AG04449 (cell line): ENCODE data around the gene DYNLT5.
"Not testable (repeated sequence)": the region's sequence is repeated elsewhere in the genome, so short reads cannot be mapped to it uniquely, and the experiment has no call there.

Source experiments
- CTCF ChIA-PET: fragments of 350-600 bp; formaldehyde crosslinking; extraction: SDS; loops from one replicate; lab custom pipeline; 2021; ENCODE audit warnings: antibody characterized with exemption; lab: Yijun Ruan, JAX
- POLR2A ChIA-PET: fragments of 400-600, 350-600 bp; formaldehyde crosslinking; extraction: SDS; loops from one replicate; lab custom pipeline; 2020; ENCODE audit warnings: antibody characterized with exemption, inconsistent platforms; lab: Yijun Ruan, JAX
- DNase-seq: peaks from one replicate; pipeline ENCODE4 v3.0.0-alpha.2; 2010; ENCODE audit warnings: low read depth, low spot score
- H3K4me3 ChIP-seq: 2 replicates; pipeline ENCODE4 v1.5.1; 2011; ENCODE audit warnings: low read depth, mild to moderate bottlenecking, control low read depth, low read length
- TF ChIP-seq, protein P1 (sequence below): IDR thresholded peaks from one replicate; pipeline ENCODE4 v1.5.1; 2011; ENCODE audit warnings: mild to moderate bottlenecking, moderate library complexity, low read length, control low read depth, inconsistent platforms; ENCODE audit not compliant: insufficient read depth; ENCODE audit errors: missing control alignments

DYNLT5 gene

DNA sequence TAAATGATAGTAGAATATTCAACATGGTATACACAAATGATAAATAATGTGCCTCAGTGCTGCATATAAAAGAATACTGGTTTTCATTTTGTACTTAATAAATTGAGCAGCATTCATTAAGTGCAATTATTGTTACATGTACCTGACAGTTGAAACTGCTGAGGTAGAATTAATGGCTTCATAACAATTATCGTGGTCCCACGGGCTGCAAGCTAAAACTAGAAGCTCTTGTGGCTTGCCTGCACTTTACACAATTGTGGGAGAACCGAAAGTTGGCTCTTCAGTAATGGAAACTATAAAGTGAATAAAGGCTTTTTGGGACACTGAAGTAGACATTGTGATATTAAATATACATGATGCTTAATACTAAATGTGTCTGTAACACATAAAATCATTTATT, 25.6 kb downstream of the DYNLT5 start:
- ChIA-PET CTCF (interaction anchor here (0.9 to 2.0 kb wide), 3 partner anchors 12 to 371 kb away, joined by 4 to 7 read pairs (median 5); no protein-coding TSS in a partner anchor), POLR2A (no interaction called here)
- no peak overlapping the region for H3K4me3 ChIP-seq
- TF ChIP-seq, protein P1, sequence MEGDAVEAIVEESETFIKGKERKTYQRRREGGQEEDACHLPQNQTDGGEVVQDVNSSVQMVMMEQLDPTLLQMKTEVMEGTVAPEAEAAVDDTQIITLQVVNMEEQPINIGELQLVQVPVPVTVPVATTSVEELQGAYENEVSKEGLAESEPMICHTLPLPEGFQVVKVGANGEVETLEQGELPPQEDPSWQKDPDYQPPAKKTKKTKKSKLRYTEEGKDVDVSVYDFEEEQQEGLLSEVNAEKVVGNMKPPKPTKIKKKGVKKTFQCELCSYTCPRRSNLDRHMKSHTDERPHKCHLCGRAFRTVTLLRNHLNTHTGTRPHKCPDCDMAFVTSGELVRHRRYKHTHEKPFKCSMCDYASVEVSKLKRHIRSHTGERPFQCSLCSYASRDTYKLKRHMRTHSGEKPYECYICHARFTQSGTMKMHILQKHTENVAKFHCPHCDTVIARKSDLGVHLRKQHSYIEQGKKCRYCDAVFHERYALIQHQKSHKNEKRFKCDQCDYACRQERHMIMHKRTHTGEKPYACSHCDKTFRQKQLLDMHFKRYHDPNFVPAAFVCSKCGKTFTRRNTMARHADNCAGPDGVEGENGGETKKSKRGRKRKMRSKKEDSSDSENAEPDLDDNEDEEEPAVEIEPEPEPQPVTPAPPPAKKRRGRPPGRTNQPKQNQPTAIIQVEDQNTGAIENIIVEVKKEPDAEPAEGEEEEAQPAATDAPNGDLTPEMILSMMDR: no peak
- DNase-seq: no peak

DNA sequence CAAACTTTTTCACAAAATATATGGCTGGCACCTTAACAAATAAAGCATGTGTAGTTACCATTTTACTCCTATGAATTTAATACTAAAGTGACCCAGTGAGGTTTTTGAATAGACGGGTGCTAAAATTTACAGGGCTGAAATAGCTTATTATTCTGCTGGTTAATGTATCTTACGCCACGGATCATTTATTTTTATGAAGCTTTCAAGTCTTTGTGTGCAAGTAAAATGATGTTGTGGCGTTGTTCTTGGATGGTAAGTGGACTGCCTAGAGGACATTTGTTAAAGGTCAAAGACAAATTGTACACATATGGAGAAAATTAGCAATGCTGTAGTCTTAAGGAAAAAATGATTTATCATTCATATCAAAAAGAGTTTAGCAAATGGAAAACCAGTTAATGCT, 26.0 kb downstream of the DYNLT5 start:
- H3K4me3 ChIP-seq: no peak overlapping the region
- ChIA-PET CTCF (interaction anchor here (2.0 kb wide), 2 partner anchors 13 to 371 kb away, joined by 5 to 7 read pairs; no protein-coding TSS in a partner anchor), POLR2A (no interaction called here)
- DNase-seq: no peak
- TF ChIP-seq, protein P1: no peak

DNA sequence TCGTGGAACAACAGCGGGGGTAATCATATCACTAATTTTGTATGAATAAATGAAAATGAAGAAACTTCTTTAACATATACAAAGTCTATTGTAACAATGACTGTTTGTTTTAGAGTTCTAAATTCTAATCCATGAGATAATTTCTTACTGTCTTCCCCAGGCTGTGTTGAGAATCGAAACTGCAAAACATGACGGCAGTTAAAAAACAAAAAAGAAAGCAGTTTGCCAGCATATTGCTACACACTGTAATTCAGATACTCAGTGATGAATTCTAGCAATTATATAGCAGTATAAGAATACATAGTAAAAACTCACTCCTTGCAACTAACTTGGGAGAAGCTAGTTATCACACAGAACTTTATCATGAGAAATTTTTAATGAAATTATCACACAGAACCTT, 26.7 kb downstream of the DYNLT5 start:
- CTCF ChIA-PET: interaction anchor here (2.0 kb wide), 2 partner anchors 13 to 370 kb away, joined by 5 to 7 read pairs; no protein-coding TSS in a partner anchor
- H3K4me3 ChIP-seq: no peak overlapping the region
- TF ChIP-seq, protein P1: no peak
- DNase-seq: no peak
- POLR2A ChIA-PET: no interaction called here

DNA sequence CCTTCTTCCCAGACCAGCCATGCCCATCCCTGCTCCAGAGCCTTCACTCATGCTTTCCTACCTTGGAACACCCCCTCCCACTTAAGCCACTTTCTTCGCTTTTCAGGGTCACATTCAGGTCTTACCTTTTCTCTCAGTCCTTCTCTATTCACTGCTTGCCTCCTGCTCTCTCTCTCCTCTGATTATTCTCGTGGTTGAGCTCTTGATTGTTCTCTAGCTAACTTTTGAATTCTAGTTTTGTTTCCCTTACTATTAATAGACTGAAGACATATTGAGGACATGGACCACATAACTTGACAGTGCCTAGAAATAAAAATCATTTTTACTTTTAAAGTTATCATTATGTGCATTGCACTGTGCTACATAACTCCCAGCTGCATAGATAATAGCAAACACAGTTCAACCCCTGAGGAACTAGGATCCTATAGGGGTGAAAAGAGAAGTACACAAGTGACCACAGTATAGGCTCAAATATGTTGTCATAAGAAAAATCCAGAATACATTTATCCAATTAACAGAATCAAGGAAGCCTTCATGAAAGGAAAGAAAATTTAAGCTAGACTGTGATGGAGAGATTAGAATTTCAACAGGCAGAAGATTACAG, 27.3 kb downstream of the DYNLT5 start:
- H3K4me3 ChIP-seq: no peak overlapping the region
- TF ChIP-seq, protein P1: no peak
- POLR2A ChIA-PET: no interaction called here
- no peak for DNase-seq
- CTCF ChIA-PET: interaction anchor here (0.7 to 2.0 kb wide), 3 partner anchors 14 to 432 kb away, joined by 3 to 7 read pairs (median 3); no protein-coding TSS in a partner anchor

DNA sequence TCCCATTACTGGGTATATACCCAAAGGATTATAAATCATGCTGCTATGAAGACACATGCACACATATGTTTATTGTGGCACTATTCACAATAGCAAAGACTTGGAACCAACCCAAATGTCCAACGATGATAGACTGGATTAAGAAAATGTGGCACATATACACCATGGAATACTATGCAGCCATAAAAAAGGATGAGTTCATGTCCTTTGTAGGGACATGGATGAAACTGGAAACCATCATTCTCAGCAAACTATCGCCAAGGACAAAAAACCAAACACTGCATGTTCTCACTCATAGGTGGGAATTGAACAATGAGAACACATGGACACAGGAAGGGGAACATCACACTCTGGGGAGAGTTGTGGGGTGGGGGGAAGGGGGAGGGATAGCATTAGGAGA, 33.5 kb downstream of the DYNLT5 start:
- H3K4me3 ChIP-seq, POLR2A ChIA-PET, DNase-seq, CTCF ChIA-PET: not testable (repeated sequence)

DNA sequence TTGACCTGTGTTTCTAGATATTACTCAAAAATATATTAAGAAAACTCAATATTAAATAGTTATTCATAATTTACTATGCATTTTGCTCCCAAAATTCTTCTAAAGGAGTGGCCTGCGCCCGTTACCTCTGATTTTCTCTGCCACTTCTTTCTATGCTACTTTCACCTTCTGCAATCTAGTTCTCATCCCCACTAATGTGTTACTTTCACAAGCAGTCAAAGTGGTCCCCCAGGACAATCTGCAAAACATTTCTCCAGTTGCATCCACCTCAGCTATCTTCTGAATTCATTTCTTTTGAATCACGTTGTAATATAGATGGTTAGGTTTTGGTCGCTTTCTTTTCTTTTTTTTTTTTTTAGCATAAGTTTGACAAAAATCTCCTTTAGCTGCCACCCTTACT, 35.4 kb downstream of the DYNLT5 start:
- no peak overlapping the region for H3K4me3 ChIP-seq
- POLR2A ChIA-PET: no interaction called here
- no peak for DNase-seq
- CTCF ChIA-PET: no interaction called here
- TF ChIP-seq, protein P1: no peak
